Raji (cell line): ENCODE measurements around the gene SIRT4.

Source experiments
- POLR2A ChIP-seq: IDR thresholded peaks from 2 replicates; pipeline ENCODE4 v1.6.1; 2011; ENCODE audit warnings: low read depth, low read length, control low read depth; ENCODE audit not compliant: insufficient read depth

Gene SIRT4

GRCh38 chr12:120346681-120347080, 44.6 kb downstream of the SIRT4 start:
- no peak for TF ChIP-seq POLR2A

- no peak for TF ChIP-seq POLR2A
These were observed 45.6 kb downstream of the SIRT4 start for GRCh38 chr12:120347766-120348165.

GRCh38 chr12:120350576-120351350, 48.6 kb downstream of the SIRT4 start:
- no peak for TF ChIP-seq POLR2A

GRCh38 chr12:120352117-120352516, 50.0 kb downstream of the SIRT4 start:
- no peak for TF ChIP-seq POLR2A

DNA sequence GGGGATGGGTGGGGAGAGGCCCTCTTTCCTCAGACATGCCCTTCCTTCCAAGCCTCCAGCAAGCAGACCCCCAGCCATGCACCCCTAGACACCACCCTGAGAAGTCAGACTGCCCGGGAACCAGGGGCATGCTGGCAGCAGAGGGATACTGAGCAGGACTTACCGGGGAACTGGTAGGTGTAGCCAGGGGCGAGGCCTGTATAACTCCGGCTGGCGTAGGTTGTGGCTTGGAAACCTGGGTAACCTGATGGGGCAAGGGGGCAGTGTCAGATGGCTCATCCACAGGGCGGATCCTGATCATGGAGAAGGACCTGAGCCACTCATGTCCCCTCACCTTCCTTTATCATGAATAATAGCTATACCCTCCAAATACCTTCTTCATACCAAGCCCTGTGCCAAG, 51.0 kb downstream of the SIRT4 start:
- no peak for TF ChIP-seq POLR2A

DNA sequence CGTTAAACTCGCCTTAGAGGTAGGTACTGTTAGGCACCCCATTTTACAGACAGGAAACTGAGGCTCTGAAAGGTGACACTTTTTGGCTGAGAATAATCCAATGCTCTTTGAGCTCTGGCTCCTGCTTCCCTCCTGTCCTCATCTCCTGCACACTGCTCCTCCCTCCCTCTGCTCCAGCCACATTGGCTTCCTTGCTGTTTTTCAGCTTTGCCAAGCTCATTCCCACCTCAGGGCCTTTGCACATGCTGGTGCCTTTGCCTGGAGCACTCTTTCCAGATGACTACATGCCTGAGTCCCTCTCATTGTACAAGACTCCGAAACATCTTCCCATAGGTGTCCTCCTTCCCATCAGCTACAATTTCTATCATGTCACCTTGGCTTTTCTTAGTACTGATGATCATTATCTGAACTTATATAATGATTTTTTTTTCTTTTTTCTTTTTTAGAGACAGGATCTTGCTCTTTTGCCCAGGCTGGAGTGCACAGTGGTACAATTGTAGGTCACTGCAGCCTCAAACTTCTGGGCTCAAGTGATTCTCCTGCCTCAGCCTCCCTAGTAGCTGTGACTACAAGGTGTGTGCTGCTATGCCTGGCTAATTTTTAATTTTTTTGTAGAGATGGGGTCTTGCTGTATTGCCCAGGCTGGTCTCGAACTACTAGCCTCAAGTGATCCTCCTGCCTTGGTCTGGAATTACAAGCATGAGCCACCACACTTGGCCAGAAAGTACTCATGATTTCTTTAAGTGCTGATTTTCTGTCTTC, 51.6 kb downstream of the SIRT4 start:
- no peak for TF ChIP-seq POLR2A

DNA sequence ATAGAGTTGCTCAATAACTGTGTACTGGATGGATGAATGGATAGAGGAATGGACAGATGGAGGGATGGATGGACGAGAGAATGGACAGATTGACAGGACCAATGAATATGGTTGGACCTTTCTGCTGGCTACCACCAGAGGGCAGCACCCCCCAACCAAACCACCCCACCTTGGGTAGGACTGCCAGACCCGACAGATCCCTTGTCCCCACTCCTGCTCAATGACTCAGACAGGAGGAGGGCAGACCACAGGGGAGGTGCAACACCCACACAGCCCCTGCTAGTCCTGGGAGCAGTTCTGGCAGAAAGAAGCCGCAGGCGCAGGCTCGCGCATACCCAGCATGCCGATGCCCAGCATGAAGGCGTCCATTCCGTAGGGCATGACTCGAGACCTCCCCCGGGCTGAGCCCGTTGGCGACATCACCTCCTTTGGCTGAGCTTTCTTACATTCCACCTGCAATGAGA, 54.5 kb downstream of the SIRT4 start:
- no peak for TF ChIP-seq POLR2A

DNA sequence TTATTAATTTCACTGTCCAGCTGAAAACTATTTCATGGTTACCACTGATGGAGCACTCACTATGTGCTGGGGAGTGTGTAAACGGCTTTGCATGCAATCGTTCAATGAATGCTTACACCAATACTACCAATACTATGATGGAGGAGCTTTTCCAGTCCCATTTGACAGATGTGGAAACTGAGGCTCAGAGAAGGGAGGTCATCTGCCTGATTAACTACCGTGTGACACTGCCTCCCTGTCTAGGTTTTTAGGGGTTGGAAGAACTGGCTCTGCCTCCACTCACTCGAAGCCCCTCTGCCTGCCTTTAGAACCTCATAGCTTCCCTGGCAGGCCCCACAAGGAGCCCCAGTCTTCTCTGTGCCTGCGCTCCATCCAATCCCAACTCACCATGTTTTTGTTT, 55.0 kb downstream of the SIRT4 start:
- TF ChIP-seq POLR2A: no peak

GRCh38 chr12:120358412-120359100, 56.4 kb downstream of the SIRT4 start:
- TF ChIP-seq POLR2A: no peak

DNA sequence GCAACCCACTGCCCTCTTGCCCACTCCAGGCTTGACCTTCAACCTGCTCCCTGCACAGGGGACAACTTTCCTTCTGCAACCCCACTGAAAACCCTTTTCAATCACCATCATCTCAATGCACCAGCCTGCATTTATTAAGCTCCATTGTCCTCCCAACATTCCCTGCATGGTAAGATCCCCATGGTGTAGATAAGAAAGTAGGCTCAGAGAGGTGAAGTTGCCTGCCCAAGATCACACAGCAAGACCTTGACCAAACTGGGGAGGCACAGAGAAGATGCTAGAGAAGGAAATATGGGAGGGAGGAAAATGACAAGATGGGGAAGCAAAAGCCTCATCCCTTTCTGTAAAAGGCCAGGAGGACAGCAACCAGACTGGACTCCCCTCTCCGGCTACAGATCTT, 57.0 kb downstream of the SIRT4 start:
- TF ChIP-seq POLR2A: no peak

- TF ChIP-seq POLR2A: no peak
These were observed 59.5 kb downstream of the SIRT4 start for GRCh38 chr12:120361506-120362208.
